Measurements from ENCODE around the gene TBXA2R. TPM values are rescaled to one million over a fixed set of nuclear protein-coding genes. Genes with fewer than 3 reads are reported as not detected.

The TBXA2R gene
- polyA plus RNA-seq, 1 donor (not counting 4 experiments of a cell fraction or from before 2014, with no cell fraction given) = not detected

DNA sequence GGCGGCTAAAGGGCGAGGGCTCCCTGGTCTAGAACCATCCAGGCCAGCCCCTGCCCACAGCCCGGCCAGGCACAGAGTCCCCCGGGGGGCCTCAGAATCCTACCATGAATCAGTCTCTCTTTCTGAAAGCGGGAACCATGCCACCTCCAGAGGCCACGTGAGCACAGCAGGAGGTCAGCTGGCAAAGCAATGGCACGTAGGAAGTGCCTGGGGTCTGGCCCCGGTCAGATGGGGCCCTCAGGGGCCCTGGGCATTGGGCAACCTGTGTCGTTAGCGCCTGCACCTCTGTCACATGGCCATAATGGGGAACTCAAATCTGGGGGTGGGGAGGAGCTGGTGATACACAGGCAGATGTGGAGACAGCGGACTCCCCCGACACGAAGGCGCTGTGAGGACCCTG lies 58.1 kb downstream of the TBXA2R start:
- TF ChIP-seq, protein P1, sequence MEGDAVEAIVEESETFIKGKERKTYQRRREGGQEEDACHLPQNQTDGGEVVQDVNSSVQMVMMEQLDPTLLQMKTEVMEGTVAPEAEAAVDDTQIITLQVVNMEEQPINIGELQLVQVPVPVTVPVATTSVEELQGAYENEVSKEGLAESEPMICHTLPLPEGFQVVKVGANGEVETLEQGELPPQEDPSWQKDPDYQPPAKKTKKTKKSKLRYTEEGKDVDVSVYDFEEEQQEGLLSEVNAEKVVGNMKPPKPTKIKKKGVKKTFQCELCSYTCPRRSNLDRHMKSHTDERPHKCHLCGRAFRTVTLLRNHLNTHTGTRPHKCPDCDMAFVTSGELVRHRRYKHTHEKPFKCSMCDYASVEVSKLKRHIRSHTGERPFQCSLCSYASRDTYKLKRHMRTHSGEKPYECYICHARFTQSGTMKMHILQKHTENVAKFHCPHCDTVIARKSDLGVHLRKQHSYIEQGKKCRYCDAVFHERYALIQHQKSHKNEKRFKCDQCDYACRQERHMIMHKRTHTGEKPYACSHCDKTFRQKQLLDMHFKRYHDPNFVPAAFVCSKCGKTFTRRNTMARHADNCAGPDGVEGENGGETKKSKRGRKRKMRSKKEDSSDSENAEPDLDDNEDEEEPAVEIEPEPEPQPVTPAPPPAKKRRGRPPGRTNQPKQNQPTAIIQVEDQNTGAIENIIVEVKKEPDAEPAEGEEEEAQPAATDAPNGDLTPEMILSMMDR (optimal IDR thresholded peaks at IDR 0.05 in 1 of 3, IDR thresholded peaks at IDR 0.05 in 1 of 3, conservative IDR thresholded peaks at IDR 0.05 in 1 of 3; ENCODE audit: extremely low read depth in 1 of 3, insufficient read depth in 2 of 3, low read length in 3 of 3) = no peak
- no peak for TF ChIP-seq EZH2 (IDR thresholded peaks at IDR 0.05; ENCODE audit: low read length)
- dilution Hi-C loops (cut with MboI; ENCODE audit: extremely low pct_ligation_motif_present, low sequenced_read_pairs) = no loop called here
- no peak for FAIRE-seq

DNA sequence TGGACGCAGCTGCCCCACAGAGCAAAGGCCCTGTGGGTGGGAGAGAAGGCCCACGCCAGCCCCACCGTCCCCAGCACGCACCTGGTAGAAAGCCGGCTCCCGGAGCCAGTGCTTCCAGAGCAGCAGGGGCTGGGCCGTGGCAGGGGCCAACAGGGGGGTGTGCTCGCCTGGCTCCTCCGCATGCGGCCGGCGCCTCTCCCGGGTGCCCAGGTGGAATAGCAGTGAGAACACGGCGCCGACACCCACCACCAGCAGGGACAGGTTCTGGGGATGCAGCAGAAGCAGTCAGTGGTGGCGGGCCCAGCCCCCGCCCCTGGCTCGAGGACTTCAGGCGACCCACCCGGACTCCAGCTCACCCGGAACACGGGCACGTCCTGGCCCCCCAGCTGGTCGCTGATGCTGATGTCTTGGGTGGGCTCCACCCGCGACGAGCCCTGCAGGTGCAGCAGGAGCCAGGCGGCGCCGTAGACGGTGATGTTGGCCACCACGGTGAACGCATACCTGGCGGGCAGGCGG lies 58.9 kb downstream of the TBXA2R start:
- Histone ChIP-seq H3K36me3 (ENCODE audit: control insufficient read depth in 2 of 2, extremely low read depth in 1 of 2, insufficient read depth in 2 of 2, low read length in 2 of 2) (peaks cover 9 to 21% of the 10 kb centered on the region in 2 experiments), H3K27me3 (ENCODE audit: control insufficient read depth, extremely low read depth, insufficient read depth, low read length) (no peaks in the 10 kb centered on the region), H3K79me2 (ENCODE audit: control insufficient read depth, insufficient read depth, low read length) (peaks cover 4% of the 10 kb centered on the region), H4K20me1 (ENCODE audit: control insufficient read depth, extremely low read depth, insufficient read depth, low read length) (peaks cover 6% of the 10 kb centered on the region), H3K4me3 (ENCODE audit: control insufficient read depth in 2 of 3, extremely low read depth in 1 of 3, insufficient read depth in 2 of 3, low read depth in 1 of 3, low read length in 3 of 3) (no peak overlapping the region), H3K27ac (ENCODE audit: control insufficient read depth, insufficient read depth, low read length) (no peak overlapping the region), H3K9me1 (ENCODE audit: control insufficient read depth, extremely low read depth, insufficient read depth, low read length) (no peaks in the 10 kb centered on the region), H3K4me2 (ENCODE audit: control insufficient read depth, extremely low read depth, insufficient read depth, low read depth, low read length) (no peak overlapping the region), H3K9me3 (ENCODE audit: control insufficient read depth, low read depth, low read length) (no peaks in the 10 kb centered on the region), H3K4me1 (ENCODE audit: control insufficient read depth, extremely low read depth, insufficient read depth, low read length) (peaks cover 9% of the 10 kb centered on the region), H3K9ac (ENCODE audit: control insufficient read depth, extremely low read depth, insufficient read depth, low read length) (no peak overlapping the region), H2AFZ (ENCODE audit: control insufficient read depth, low read length) (no peak overlapping the region)
- FAIRE-seq (no peak), DNase-seq (ENCODE audit: low read depth, low spot score) (no peak)
- TF ChIP-seq, protein P1 (optimal IDR thresholded peaks at IDR 0.05 in 1 of 3, IDR thresholded peaks at IDR 0.05 in 1 of 3, conservative IDR thresholded peaks at IDR 0.05 in 1 of 3; ENCODE audit: extremely low read depth in 1 of 3, insufficient read depth in 2 of 3, low read length in 3 of 3) = no peak
- TF ChIP-seq EZH2 (IDR thresholded peaks at IDR 0.05; ENCODE audit: low read length) = no peak
- dilution Hi-C loops (cut with MboI; ENCODE audit: extremely low pct_ligation_motif_present, low sequenced_read_pairs) = no loop called here

More for the DNA sequence above, 58.1 kb downstream of the TBXA2R start:
- H3K27me3 ChIP-seq (ENCODE audit: control insufficient read depth, extremely low read depth, insufficient read depth, low read length) = no peaks in the 10 kb centered on the region
- DNase-seq (ENCODE audit: low read depth, low spot score) = no peak
- no peaks in the 10 kb centered on the region for H3K9me3 ChIP-seq (ENCODE audit: control insufficient read depth, low read depth, low read length)
- no peak overlapping the region for H3K4me2 ChIP-seq (ENCODE audit: control insufficient read depth, extremely low read depth, insufficient read depth, low read depth, low read length)
- H3K27ac ChIP-seq (ENCODE audit: control insufficient read depth, insufficient read depth, low read length) = no peak overlapping the region
- no peak overlapping the region for H2AFZ ChIP-seq (ENCODE audit: control insufficient read depth, low read length)
- peaks cover 9% of the 10 kb centered on the region for H3K4me1 ChIP-seq (ENCODE audit: control insufficient read depth, extremely low read depth, insufficient read depth, low read length)
- peaks cover 9 to 18% of the 10 kb centered on the region in 2 experiments for H3K36me3 ChIP-seq (ENCODE audit: control insufficient read depth in 2 of 2, extremely low read depth in 1 of 2, insufficient read depth in 2 of 2, low read length in 2 of 2)
- H4K20me1 ChIP-seq (ENCODE audit: control insufficient read depth, extremely low read depth, insufficient read depth, low read length) = peaks cover 6% of the 10 kb centered on the region
- no peak overlapping the region for H3K4me3 ChIP-seq (ENCODE audit: control insufficient read depth in 2 of 3, extremely low read depth in 1 of 3, insufficient read depth in 2 of 3, low read depth in 1 of 3, low read length in 3 of 3)
- no peaks in the 10 kb centered on the region for H3K9me1 ChIP-seq (ENCODE audit: control insufficient read depth, extremely low read depth, insufficient read depth, low read length)
- H3K9ac ChIP-seq (ENCODE audit: control insufficient read depth, extremely low read depth, insufficient read depth, low read length) = no peak overlapping the region
- H3K79me2 ChIP-seq (ENCODE audit: control insufficient read depth, insufficient read depth, low read length) = peaks cover 7% of the 10 kb centered on the region

Measured in keratinocyte (primary cell).